Stimulated activated naive CD8-positive, alpha-beta T cell treated with anti-CD3 and anti-CD28 coated beads, Interleukin-15, Interleukin-2, amounts not matched to agents 100 ng/mL and 50 ng/mL, for 24 hours (primary cell): ENCODE data around the gene TNIK.

Experiments
- H3K27ac Mint-ChIP-seq: one replicate; pipeline ENCODE4 v1.8.0; 2021; ENCODE audit warnings: mild to moderate bottlenecking, mixed read lengths
- H3K27me3 Mint-ChIP-seq: one replicate; pipeline ENCODE4 v1.8.0; 2021; ENCODE audit warnings: mixed read lengths
- H3K36me3 Mint-ChIP-seq: one replicate; pipeline ENCODE4 v1.8.0; 2021; ENCODE audit warnings: low read depth, mixed read lengths
- H3K4me1 Mint-ChIP-seq: one replicate; pipeline ENCODE4 v1.8.0; 2021; ENCODE audit warnings: low read depth, mixed read lengths
- H3K4me3 Mint-ChIP-seq: one replicate; pipeline ENCODE4 v1.8.0; 2021; ENCODE audit warnings: mild to moderate bottlenecking, mixed read lengths
- H3K9me3 Mint-ChIP-seq: one replicate; pipeline ENCODE4 v1.8.0; 2021; ENCODE audit warnings: mixed read lengths

The TNIK gene

GRCh38 chr3:171333784-171334464, 126.3 kb downstream of the TNIK start:
- peaks cover 50% of the 10 kb centered on the region for H3K4me1 Mint-ChIP-seq

GRCh38 chr3:171330938-171331337, 129.3 kb downstream of the TNIK start:
- Mint-ChIP-seq H3K27ac (no peak overlapping the region), H3K4me3 (no peak overlapping the region), H3K36me3 (no peaks in the 10 kb centered on the region), H3K9me3 (no peaks in the 10 kb centered on the region), H3K4me1 (peaks cover 56% of the 10 kb centered on the region), H3K27me3 (no peaks in the 10 kb centered on the region)

More at GRCh38 chr3:171333784-171334464, 126.3 kb downstream of the TNIK start:
- Mint-ChIP-seq H3K36me3 (no peaks in the 10 kb centered on the region), H3K9me3 (no peaks in the 10 kb centered on the region), H3K27me3 (no peaks in the 10 kb centered on the region), H3K4me3 (no peak overlapping the region), H3K27ac (no peak overlapping the region)

- Mint-ChIP-seq H3K4me1 (peaks cover 56% of the 10 kb centered on the region), H3K27ac (no peak overlapping the region), H3K27me3 (no peaks in the 10 kb centered on the region), H3K9me3 (no peaks in the 10 kb centered on the region), H3K4me3 (no peak overlapping the region), H3K36me3 (no peaks in the 10 kb centered on the region)
Observed at GRCh38 chr3:171329746-171330145, 130.5 kb downstream of the TNIK start.

GRCh38 chr3:171328419-171329082, 131.7 kb downstream of the TNIK start:
- H3K27me3 Mint-ChIP-seq: no peaks in the 10 kb centered on the region
- no peak overlapping the region for H3K4me3 Mint-ChIP-seq
- H3K27ac Mint-ChIP-seq: no peak overlapping the region
- no peaks in the 10 kb centered on the region for H3K9me3 Mint-ChIP-seq
- peaks cover 47% of the 10 kb centered on the region for H3K4me1 Mint-ChIP-seq
- H3K36me3 Mint-ChIP-seq: peaks cover 4% of the 10 kb centered on the region

GRCh38 chr3:171327441-171328174, 132.6 kb downstream of the TNIK start:
- Mint-ChIP-seq H3K4me3 (no peak overlapping the region), H3K4me1 (peaks cover 43% of the 10 kb centered on the region), H3K27ac (no peak overlapping the region), H3K27me3 (no peaks in the 10 kb centered on the region), H3K9me3 (no peaks in the 10 kb centered on the region), H3K36me3 (peaks cover 4% of the 10 kb centered on the region)

- Mint-ChIP-seq H3K4me3 (no peak overlapping the region), H3K9me3 (no peaks in the 10 kb centered on the region), H3K27me3 (no peaks in the 10 kb centered on the region), H3K36me3 (peaks cover 4% of the 10 kb centered on the region), H3K4me1 (peaks cover 36% of the 10 kb centered on the region), H3K27ac (no peak overlapping the region)
Observed at GRCh38 chr3:171326717-171327440, 133.3 kb downstream of the TNIK start.

- Mint-ChIP-seq H3K27me3 (no peaks in the 10 kb centered on the region), H3K4me1 (peaks cover 11% of the 10 kb centered on the region), H3K4me3 (no peak overlapping the region), H3K27ac (no peak overlapping the region), H3K36me3 (peaks cover 4% of the 10 kb centered on the region), H3K9me3 (no peaks in the 10 kb centered on the region)
Observed at GRCh38 chr3:171323938-171324536, 136.2 kb downstream of the TNIK start.

- no peaks in the 10 kb centered on the region for H3K27me3 Mint-ChIP-seq
- H3K9me3 Mint-ChIP-seq: no peaks in the 10 kb centered on the region
- H3K27ac Mint-ChIP-seq: no peak overlapping the region
- H3K4me3 Mint-ChIP-seq: no peak overlapping the region
- H3K4me1 Mint-ChIP-seq: no peaks in the 10 kb centered on the region
- peaks cover 4% of the 10 kb centered on the region for H3K36me3 Mint-ChIP-seq
Observed at GRCh38 chr3:171321559-171322360, 138.4 kb downstream of the TNIK start.

- H3K4me1 Mint-ChIP-seq: no peaks in the 10 kb centered on the region
Observed at GRCh38 chr3:171320750-171321558, 139.3 kb downstream of the TNIK start.

GRCh38 chr3:171317171-171317570, 143.0 kb downstream of the TNIK start:
- no peaks in the 10 kb centered on the region for H3K36me3 Mint-ChIP-seq
- H3K4me1 Mint-ChIP-seq: peaks cover 16% of the 10 kb centered on the region
- H3K9me3 Mint-ChIP-seq: no peaks in the 10 kb centered on the region
- no peak overlapping the region for H3K4me3 Mint-ChIP-seq
- H3K27ac Mint-ChIP-seq: no peak overlapping the region
- H3K27me3 Mint-ChIP-seq: no peaks in the 10 kb centered on the region

More at GRCh38 chr3:171320750-171321558, 139.3 kb downstream of the TNIK start:
- Mint-ChIP-seq H3K27me3 (no peaks in the 10 kb centered on the region), H3K9me3 (no peaks in the 10 kb centered on the region), H3K4me3 (no peak overlapping the region), H3K27ac (no peak overlapping the region), H3K36me3 (peaks cover 4% of the 10 kb centered on the region)

GRCh38 chr3:171315919-171316318, 144.3 kb downstream of the TNIK start:
- no peak overlapping the region for H3K4me3 Mint-ChIP-seq
- H3K36me3 Mint-ChIP-seq: no peaks in the 10 kb centered on the region
- H3K9me3 Mint-ChIP-seq: no peaks in the 10 kb centered on the region
- H3K27me3 Mint-ChIP-seq: no peaks in the 10 kb centered on the region
- no peak overlapping the region for H3K27ac Mint-ChIP-seq
- peaks cover 26% of the 10 kb centered on the region for H3K4me1 Mint-ChIP-seq

- Mint-ChIP-seq H3K4me1 (peaks cover 34% of the 10 kb centered on the region), H3K27ac (no peak overlapping the region), H3K27me3 (no peaks in the 10 kb centered on the region), H3K9me3 (no peaks in the 10 kb centered on the region), H3K36me3 (no peaks in the 10 kb centered on the region), H3K4me3 (no peak overlapping the region)
Observed at GRCh38 chr3:171315101-171315500, 145.1 kb downstream of the TNIK start.

GRCh38 chr3:171314341-171314740, 145.9 kb downstream of the TNIK start:
- Mint-ChIP-seq H3K36me3 (no peaks in the 10 kb centered on the region), H3K4me3 (no peak overlapping the region), H3K27ac (no peak overlapping the region), H3K9me3 (no peaks in the 10 kb centered on the region), H3K4me1 (peaks cover 40% of the 10 kb centered on the region), H3K27me3 (no peaks in the 10 kb centered on the region)
